Measurements from ENCODE around the gene STRAP.

The STRAP gene

DNA sequence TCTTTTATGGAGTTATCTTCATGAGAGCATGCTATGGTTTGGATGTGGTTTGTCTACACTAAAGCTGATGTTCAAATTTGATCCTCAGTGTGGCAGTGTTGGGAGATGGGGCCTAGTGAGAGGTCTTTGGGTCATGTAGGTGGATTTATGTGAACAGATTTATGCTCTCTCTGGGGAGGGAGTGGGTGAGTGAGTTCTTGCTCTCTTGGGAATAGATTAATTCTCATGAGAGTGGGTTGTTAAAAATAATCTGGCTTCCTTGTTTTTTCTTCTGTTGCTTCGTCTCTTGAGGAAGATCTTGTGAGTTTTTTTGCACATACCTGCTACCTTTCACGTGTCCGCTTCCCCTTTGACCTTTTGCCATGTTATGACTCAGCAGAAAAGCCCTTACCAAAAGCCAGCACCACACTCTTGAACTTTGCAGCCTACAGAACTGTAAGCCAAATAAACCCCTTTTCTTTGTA, 49.4 kb downstream of the STRAP start:
- TF ChIP-seq, protein P1, sequence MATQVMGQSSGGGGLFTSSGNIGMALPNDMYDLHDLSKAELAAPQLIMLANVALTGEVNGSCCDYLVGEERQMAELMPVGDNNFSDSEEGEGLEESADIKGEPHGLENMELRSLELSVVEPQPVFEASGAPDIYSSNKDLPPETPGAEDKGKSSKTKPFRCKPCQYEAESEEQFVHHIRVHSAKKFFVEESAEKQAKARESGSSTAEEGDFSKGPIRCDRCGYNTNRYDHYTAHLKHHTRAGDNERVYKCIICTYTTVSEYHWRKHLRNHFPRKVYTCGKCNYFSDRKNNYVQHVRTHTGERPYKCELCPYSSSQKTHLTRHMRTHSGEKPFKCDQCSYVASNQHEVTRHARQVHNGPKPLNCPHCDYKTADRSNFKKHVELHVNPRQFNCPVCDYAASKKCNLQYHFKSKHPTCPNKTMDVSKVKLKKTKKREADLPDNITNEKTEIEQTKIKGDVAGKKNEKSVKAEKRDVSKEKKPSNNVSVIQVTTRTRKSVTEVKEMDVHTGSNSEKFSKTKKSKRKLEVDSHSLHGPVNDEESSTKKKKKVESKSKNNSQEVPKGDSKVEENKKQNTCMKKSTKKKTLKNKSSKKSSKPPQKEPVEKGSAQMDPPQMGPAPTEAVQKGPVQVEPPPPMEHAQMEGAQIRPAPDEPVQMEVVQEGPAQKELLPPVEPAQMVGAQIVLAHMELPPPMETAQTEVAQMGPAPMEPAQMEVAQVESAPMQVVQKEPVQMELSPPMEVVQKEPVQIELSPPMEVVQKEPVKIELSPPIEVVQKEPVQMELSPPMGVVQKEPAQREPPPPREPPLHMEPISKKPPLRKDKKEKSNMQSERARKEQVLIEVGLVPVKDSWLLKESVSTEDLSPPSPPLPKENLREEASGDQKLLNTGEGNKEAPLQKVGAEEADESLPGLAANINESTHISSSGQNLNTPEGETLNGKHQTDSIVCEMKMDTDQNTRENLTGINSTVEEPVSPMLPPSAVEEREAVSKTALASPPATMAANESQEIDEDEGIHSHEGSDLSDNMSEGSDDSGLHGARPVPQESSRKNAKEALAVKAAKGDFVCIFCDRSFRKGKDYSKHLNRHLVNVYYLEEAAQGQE (IDR thresholded peaks at IDR 0.05; ENCODE audit: low read depth): no peak
- TF ChIP-seq TCF12 (IDR thresholded peaks at IDR 0.05; ENCODE audit: low read depth) (no peak), RAD21 (IDR thresholded peaks at IDR 0.05; ENCODE audit: low read depth) (0 out of 2 replicates have a peak, but pooled peaks have one; percentile 12)

DNA sequence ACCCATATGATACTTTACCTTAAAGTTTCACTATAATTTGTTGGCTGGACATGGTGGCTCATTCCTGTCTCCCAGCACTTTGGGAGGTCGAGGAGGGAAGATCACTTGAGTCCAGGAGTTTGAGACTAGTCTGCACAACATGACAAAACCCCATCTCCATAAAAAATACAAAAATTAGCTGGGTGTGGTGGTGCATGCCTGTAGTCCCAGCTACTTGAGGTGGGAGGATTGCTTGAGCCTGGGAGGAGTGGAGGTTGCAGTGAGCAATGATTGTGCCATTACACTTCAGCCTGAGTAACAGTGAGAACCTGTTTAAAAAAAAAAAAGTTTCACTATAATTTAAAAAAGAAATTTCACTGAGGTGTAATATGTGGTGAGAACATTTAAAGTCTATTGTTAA, 50.1 kb downstream of the STRAP start:
- TF ChIP-seq CEBPB (IDR thresholded peaks at IDR 0.05) (no peak), YY1 (IDR thresholded peaks at IDR 0.05; ENCODE audit: low read depth) (no peak), RAD21 (IDR thresholded peaks at IDR 0.05; ENCODE audit: low read depth) (no peak), EP300 (IDR thresholded peaks at IDR 0.05; ENCODE audit: borderline replicate concordance) (no peak), TEAD4 (IDR thresholded peaks at IDR 0.05) (no peak), EGR1 (IDR thresholded peaks at IDR 0.05) (no peak), CREB1 (IDR thresholded peaks at IDR 0.05; ENCODE audit: low read depth) (no peak), ZBTB7A (IDR thresholded peaks at IDR 0.05; ENCODE audit: low read depth) (no peak), FOXM1 (IDR thresholded peaks at IDR 0.05; ENCODE audit: borderline replicate concordance, low read depth) (no peak), TAF1 (IDR thresholded peaks at IDR 0.05; ENCODE audit: low read depth) (no peak), NFIC (IDR thresholded peaks at IDR 0.05) (no peak), TCF12 (IDR thresholded peaks at IDR 0.05; ENCODE audit: low read depth) (no peak)
- TF ChIP-seq, protein P1 (IDR thresholded peaks at IDR 0.05; ENCODE audit: low read depth): no peak
- TF ChIP-seq, protein P2, sequence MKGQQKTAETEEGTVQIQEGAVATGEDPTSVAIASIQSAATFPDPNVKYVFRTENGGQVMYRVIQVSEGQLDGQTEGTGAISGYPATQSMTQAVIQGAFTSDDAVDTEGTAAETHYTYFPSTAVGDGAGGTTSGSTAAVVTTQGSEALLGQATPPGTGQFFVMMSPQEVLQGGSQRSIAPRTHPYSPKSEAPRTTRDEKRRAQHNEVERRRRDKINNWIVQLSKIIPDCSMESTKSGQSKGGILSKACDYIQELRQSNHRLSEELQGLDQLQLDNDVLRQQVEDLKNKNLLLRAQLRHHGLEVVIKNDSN (IDR thresholded peaks at IDR 0.05): no peak
- TF ChIP-seq, protein P3, sequence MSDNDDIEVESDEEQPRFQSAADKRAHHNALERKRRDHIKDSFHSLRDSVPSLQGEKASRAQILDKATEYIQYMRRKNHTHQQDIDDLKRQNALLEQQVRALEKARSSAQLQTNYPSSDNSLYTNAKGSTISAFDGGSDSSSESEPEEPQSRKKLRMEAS (IDR thresholded peaks at IDR 0.05): no peak

DNA sequence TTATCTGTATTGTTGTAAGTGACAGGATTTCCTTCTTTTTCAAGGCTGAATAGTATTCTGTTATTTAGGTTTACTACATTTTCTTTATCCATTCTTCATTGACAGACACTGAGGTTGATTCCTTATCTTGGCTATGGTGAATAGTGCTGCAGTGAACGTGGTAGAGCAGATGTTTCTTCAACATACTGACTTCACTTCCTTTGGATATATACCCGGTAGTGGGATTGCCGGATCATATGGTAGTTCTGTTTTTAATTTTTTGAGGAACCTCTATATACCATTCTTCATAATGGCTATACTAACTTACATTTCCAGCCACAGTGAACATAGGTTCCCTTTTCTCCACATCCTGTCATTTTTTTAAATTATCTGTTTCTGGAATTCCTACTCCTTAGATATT, 50.8 kb downstream of the STRAP start:
- TF ChIP-seq, protein P1 (IDR thresholded peaks at IDR 0.05; ENCODE audit: low read depth): no peak
- no peak for TF ChIP-seq EGR1 (IDR thresholded peaks at IDR 0.05)
- no peak for TF ChIP-seq CREB1 (IDR thresholded peaks at IDR 0.05; ENCODE audit: low read depth)

DNA sequence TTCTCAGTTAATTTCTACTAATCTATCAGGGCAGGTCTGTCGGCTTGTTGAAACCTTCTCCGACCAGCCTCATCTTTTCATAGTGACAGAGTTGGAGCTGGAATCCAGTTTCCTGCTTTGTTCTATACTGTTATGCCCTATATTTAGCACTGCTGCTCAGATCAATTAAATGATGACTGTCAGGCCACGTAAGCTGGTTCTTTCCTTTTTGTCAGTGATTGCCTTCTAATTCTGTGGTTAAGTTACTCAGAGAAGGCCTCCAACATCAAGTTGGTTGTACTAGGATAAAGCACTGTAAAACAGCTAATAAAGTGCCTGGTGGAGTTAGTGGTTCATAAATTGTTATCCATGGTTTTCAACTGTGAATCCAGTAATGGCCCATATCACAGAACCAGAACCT, 51.6 kb downstream of the STRAP start:
- no peak for TF ChIP-seq YY1 (IDR thresholded peaks at IDR 0.05; ENCODE audit: low read depth)
- TF ChIP-seq TAF1 (IDR thresholded peaks at IDR 0.05; ENCODE audit: low read depth): no peak
- no peak for TF ChIP-seq CEBPB (IDR thresholded peaks at IDR 0.05)
- TF ChIP-seq RAD21 (IDR thresholded peaks at IDR 0.05; ENCODE audit: low read depth): no peak
- no peak for TF ChIP-seq CREB1 (IDR thresholded peaks at IDR 0.05; ENCODE audit: low read depth)
- TF ChIP-seq EGR1 (IDR thresholded peaks at IDR 0.05): no peak
- no peak for TF ChIP-seq TEAD4 (IDR thresholded peaks at IDR 0.05)
- no peak for TF ChIP-seq ZBTB7A (IDR thresholded peaks at IDR 0.05; ENCODE audit: low read depth)
- TF ChIP-seq FOXM1 (IDR thresholded peaks at IDR 0.05; ENCODE audit: borderline replicate concordance, low read depth): no peak
- TF ChIP-seq, protein P2 (IDR thresholded peaks at IDR 0.05): no peak
- no peak for TF ChIP-seq EP300 (IDR thresholded peaks at IDR 0.05; ENCODE audit: borderline replicate concordance)
- no peak for TF ChIP-seq TCF12 (IDR thresholded peaks at IDR 0.05; ENCODE audit: low read depth)
- TF ChIP-seq, protein P1 (IDR thresholded peaks at IDR 0.05; ENCODE audit: low read depth): no peak
- TF ChIP-seq, protein P3 (IDR thresholded peaks at IDR 0.05): no peak
- no peak for TF ChIP-seq NFIC (IDR thresholded peaks at IDR 0.05)
